PC-3 (cell line): ENCODE data around the gene DLGAP4.

ENCODE experiments used
- CTCF ChIP-seq: fragments of 300-600 bp; sonication (generic); conservative IDR thresholded peaks from 2 replicates; pipeline ENCODE4 v1.5.1; 2017; ENCODE audit warnings: antibody characterized with exemption, low read depth, mild to moderate bottlenecking, low read length
- EZH2 ChIP-seq: fragments of 300-600 bp; sonication (generic); IDR thresholded peaks from one replicate; pipeline ENCODE4 v1.6.1; 2017; ENCODE audit warnings: antibody characterized with exemption, mild to moderate bottlenecking, low read length; ENCODE audit not compliant: unreplicated experiment
- EZH2phosphoT487 ChIP-seq: fragments of 300-600 bp; sonication (generic); IDR thresholded peaks from 2 replicates; pipeline ENCODE4 v1.6.1; 2018; ENCODE audit warnings: mild to moderate bottlenecking, antibody characterized with exemption, low read length, borderline replicate concordance

- TF ChIP-seq CTCF (no peak), EZH2 (no peak), EZH2phosphoT487 (no peak)
Observed at GRCh38 chr20:36398515-36398914, 92.4 kb downstream of the DLGAP4 start.
